ENCODE data around the gene BPHL.
"Not testable (repeated sequence)": the region's sequence is repeated elsewhere in the genome, so short reads cannot be mapped to it uniquely, and the experiment has no call there.

BPHL gene
- total RNA-seq: 3.9 reads per million, percentile 15 among the genes with 10 or more reads in this experiment

- DNase-seq: peak; percentile 100
Observed at GRCh38 chr6:3118353-3119039, at the start of gene BPHL. BPHL (plus strand) TSS chr6:3118711; CDS start chr6:3118741, 30 bp downstream.

DNA sequence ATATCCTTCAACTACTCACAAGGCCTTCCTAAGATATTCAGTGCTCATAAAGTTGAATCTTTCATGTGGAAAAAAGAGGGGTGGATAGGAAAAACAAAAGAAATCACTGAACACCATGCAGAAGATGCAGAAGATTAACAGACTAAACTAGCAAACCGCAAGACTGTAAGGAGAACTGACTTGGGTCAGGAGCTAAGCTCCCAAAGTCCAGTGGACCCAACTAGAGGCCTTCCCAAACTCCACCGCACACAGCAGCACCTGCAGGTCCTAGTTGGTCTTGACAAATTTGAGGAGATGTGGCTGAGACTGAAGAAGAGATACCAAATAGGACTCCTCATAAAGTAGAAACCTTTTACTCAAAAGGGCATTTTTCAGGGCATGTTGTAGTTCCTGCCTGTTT is 46.9 kb upstream of the BPHL start:
- DNase-seq: no peak

DNA sequence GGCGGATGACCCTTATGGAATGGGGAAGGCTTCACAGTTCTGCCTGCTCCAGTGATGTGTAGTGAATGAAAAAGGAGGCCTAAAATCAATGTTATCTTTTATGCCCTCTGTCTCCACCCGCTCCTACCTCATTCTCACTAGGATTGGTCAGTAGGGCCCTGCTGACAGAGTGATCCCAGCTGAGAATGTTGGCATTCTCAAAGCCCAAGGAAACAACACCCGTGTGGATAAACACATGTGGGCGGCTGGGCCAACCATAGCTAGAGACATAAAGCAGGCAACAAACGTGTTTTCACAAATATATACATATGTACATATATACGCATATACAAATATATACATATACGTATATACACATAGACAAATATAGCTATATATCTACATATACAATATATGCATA is 45.7 kb upstream of the BPHL start:
- no peak for DNase-seq

DNA sequence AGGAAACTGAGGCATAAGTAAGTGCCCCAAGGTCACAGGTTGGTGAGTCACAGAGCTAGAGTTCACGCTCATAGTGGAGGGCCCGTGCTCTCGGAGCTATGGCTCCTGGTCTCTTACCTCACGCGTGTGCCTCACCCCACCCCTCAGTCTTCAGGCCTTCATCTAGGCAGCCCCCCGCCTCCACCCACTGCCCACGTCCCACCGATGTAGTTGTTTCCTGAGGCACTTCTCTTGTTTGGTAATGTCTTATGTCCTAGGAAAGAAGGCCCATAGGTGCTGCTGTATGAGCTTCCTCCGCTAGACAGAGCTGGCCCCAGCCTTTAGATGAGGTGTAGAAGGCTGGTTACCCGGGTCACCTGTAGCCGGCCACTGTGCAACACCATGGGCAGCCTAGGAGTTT is 45.1 kb upstream of the BPHL start:
- no peak for DNase-seq

GRCh38 chr6:3075772-3076113 is 42.8 kb upstream of the BPHL start:
- no peak for DNase-seq

DNA sequence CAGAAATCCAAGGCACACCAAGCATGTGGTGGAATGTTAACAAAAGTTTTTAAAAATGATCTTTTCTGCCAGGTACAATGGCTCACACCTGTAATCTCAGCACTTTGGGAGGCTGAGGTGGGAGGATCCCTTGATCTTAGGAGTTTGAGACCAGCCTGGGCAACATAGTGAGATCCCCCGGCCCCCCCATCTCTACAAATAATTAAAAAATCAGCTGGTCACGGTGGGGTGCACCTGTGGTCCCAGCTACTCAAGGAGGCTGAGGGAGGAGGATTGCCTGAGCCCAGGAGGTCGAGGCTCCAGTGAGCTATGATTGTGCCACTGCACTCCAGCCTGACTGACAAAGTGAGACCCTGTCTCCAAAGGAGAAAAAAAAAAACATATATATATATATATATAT is 42.2 kb upstream of the BPHL start:
- no peak for DNase-seq

DNA sequence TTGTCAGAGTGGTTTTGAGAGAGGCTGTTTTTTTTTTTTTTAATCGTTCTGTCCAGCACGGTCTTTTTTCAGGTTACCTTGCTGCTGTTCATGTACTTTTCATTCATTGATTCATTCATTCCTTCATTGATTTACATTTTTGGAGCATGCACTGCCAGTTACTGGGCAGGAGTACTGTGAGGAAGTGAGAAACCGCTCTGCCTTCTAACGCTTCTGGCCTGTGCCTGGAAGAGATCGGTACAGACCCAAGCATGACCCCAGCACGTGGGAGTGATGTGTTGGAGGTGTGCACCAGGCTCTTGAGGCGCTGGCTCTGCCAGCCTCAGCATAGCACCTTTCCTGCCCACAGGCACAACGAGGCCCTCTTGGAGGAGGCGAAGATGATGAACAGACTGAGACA is 41.1 kb upstream of the BPHL start:
- no peak for DNase-seq

DNA sequence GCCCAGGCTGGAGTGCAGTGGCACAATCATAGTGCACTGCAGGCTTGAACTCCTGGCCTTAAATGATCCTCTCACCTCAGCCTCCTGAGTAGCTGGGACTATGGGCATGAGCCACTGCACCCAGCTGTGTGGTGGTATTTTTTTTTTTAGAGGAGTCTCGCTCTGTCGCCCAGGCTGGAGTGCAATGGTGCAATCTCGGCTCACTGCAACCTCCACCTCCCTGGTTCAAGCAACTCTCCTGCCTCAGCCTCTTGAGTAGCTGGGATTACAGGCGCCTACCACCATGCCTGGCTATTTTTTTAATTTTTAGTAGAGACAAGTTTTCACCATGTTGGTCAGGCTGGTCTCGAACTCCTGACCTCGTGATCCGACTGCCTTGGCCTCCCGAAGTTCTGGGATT is 39.6 kb upstream of the BPHL start:
- DNase-seq: not testable (repeated sequence)

DNA sequence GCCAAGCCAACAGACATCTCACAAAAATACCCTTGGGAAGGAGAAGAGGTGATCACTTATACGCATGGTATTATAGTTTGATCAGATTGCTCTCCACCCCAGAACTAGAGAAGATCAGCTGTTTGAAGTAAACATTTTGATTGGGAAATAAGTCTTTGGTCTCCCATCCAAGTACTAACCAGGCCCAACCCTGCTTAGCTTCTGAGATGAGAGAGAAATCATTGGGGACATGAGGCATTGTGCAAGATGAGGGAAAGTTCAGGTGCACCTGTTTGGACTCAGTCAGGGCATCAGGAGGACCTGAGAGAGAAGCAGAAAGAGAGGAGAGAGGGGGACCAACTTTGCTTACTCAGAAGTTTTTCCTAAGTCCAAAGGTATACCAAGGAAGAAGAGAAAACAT is 38.8 kb upstream of the BPHL start:
- DNase-seq: no peak

- no peak for DNase-seq
Observed at GRCh38 chr6:3081960-3082359, 36.6 kb upstream of the BPHL start.

DNA sequence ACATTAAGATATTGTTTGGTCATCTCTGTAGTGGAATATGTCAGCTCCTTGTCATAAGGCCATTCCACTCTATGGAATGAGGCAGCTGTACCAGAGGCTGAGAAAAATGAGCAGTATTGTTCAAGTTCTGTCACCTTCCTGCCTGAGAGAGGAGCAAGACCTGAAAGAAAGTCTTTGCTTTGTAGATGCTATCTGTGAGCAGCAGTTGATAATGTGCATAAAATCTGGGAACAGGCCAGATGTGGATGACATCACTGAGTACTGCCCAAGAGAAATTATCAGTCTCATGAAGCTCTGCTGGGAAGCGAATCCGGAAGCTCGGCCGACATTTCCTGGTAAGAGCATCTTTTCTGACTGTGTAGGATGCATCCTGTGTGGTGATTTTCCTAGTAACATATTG is 33.4 kb upstream of the BPHL start:
- DNase-seq: no peak

DNA sequence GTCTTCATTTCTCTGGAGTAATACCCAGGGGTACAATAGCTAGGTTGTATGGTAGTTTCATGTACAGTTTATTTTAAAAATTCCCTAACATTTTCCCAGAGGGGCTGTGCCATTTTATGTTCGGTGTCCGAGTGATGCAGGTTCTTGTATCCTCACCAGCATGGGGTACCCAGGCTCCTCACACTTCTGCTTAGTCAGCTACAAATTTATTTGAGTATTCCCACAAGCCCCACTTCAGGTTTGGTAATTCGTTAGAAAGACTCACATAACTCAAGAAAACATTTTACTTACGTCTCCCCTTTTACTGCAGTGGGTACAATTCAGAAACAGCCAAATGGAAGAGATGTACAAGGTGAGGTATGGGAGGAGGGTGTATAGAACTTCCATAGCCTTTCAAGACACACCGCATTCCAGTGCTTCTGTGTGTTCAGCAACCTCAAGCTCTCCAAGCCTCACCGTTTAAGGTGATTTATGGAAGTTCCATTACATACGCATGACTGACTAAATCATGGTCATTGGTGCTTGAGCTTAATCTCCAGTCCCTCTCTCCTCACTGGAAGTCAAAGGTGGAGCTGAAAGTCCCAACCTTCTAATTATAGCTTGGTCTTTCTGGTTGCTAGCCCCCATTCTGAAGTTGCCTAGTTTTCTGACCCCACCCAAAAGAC is 32.1 kb upstream of the BPHL start:
- DNase-seq: no peak

DNA sequence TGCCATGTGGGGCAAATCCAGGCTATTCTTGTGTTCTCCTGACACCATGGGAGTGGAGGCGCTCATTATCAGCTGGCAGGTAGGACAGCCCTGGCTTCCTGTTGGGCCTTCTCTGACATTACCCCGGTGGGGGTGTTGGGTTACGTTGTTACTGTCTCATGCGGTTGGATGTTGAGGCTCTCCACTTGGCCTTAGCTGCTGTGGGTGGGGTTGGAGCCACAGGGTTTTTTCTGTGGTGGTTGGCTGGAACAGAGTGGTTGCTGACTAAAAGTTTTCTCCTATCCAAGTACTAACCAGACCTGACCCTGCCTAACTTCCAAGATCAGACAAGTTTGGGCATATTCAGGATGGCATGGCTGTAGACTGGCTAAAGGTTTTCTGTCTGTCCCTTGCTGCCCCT is 30.1 kb upstream of the BPHL start:
- no peak for DNase-seq

DNA sequence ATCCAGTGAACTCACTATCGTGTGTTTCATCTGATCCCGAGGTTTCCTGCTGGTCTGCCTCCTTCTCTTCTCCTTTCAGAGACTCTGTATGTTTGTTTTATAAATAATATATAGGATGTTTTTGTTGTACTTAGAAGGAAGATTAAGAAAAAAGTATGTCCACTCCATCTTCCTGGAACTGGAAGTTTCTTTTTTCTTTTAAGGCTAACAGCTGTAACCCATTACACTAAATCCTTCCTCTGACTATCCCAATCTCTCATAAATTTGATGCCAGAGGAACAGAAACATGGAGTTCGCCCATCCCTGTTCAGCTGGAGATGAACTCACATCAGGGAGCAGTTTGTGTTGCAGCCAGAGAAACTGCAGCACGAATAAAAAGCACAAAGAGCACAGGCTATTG is 29.5 kb upstream of the BPHL start:
- DNase-seq: no peak

GRCh38 chr6:3090013-3090412 is 28.5 kb upstream of the BPHL start:
- no peak for DNase-seq

GRCh38 chr6:3094815-3095214 is 23.7 kb upstream of the BPHL start:
- DNase-seq: no peak

GRCh38 chr6:3102875-3103274 is 15.6 kb upstream of the BPHL start:
- no peak for DNase-seq

- DNase-seq: no peak
Observed at GRCh38 chr6:3108746-3109414, 9.6 kb upstream of the BPHL start.

DNA sequence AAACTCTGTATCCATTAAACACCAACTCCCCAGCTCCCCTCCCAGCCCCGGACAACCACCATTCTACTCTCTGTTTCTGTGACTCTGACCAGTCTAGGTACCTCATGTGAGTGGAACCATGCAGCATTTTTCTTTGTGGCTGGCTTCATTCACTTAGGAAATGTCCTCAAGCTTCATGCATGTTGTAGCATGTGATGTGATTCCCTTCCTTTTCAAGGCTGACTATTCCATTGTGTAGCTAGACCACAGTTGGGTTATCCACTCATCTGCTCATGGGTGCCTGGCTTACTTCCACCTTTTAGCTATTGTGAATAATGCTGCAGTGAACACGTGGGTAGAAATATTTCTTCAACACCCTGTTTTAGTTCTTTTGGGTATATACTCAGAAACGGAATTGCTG is 8.8 kb upstream of the BPHL start:
- no peak for DNase-seq

DNA sequence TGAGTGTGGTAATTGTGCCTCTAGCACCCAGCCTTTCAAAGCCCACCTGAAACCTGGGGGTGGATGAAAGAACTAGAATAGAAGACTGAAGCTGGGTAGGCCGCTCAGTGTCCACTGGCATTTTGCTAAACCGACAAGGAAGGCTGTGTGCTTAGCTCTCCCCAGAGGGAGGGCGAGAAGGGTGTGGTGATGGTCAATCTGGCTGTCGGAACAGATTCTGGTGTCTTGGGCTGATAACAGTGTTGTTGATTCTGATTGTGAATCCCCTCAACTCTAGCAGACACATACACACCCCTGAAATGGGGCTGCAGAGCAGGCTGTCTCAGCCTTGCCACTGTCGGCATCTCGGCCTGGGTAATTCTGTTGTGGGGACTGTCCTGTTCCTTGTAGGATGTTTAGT is 4.1 kb upstream of the BPHL start:
- no peak for DNase-seq

DNA sequence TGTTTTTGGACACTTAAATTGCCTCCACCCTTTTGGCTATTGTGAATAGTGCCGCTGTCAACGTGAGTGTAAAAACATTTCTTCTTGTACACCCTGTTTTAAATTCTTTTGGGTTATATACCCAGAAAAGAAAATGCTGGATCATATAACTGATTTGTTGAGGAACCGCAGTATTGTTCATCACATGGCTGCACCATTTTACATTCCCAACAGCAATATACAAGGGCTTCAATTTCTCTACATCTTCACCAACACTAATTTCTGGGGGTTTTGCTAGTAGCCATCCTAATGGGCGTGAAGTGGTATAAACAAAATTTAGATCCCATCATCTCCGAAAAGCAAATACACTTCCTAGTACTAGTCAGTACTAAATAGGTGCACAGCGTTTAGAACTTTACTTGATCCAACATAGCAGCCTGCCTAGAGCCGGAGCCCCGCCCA is 579 bp upstream of the BPHL start:
- no peak for DNase-seq

DNA sequence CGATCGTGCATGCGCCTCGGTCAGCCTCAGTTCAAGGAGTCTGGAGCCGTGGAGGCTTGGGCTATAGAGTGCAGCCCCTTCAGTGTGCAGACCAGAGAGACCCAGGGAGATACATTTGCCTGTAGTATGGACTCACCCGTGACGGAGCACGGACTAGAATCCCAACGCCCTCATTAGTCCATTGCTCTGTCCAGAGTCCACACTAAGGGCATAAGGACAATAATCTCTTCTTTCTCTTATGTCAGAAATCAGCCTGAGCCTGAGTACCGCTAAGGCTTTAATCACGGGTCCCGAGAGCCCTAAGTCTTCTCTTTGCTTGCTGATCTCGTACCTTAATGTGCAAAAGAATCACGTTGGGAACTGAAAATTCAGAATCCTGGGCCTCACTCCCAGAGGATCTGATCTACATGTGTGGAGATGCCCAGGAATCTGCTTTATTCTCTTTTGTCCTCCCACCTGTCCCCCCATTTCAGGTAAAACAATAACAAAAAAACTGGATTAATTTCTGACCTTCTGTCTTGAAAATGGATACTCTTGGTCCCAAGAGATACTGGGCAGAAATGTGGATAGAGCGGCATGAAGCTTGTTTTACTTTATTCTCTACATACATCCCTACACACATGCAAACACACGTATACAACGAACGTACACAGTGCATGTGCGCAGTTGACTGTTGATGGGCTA is 671 bp downstream of the BPHL start:
- DNase-seq: peak; percentile 9

DNA sequence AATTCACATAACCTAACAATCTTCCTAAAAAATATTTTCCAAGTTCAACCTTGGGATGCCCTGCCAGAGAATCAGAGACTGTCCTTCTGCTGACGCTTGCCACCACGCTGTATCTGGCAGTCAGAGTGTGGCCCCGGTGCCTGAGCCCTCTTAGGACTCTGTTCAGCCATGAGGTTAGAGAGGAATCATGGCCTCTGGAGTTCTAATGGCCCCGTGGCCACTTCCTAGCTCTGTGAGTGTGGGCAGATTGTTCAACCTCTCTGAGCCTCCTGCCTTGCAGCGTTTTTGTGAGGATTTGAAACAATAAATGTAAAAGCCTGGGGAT is 2.2 kb downstream of the BPHL start:
- DNase-seq: no peak

DNA sequence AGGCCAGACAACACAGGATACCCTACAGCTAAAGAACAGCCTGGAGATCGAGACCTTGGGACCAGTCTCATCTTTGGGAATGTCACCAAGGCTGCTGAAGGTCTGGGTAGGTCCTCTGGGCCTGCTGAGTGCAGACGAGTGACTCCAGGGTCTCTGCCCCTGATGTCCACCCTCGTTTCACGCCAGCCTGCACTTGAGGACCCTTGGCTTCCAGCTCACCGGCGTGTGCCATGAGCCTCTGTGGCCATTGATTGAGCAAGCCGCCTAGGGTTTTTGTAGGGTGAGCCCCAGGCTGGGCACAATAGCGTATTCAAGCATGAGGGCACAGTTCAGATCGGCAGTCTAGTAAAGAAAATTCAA is 4.3 kb downstream of the BPHL start:
- DNase-seq: no peak

All from effector CD4-positive, alpha-beta T cell (primary cell).